Prostate gland (tissue), 2 donors: ENCODE results near the gene NUDT5.

Experiments
- CTCF ChIP-seq, 4 experiments: fragments of 200-600 bp in 2 of 4; fragments of 450-650 bp in 2 of 4; sonication (generic) in 2 of 4; IDR thresholded peaks; 1 replicate in 3 of 4; 2 replicates in 1 of 4; pipeline ENCODE4 v1.5.1; 2016 to 2019; ENCODE audit warnings: antibody characterized with exemption in 4 of 4, mild to moderate bottlenecking in 2 of 4, moderate library complexity in 2 of 4
- POLR2A ChIP-seq: fragments of 450-650 bp; IDR thresholded peaks from one replicate; pipeline ENCODE4 v1.6.1; 2016; ENCODE audit warnings: antibody characterized with exemption, mild to moderate bottlenecking
- POLR2AphosphoS5 ChIP-seq: sonication (generic); formaldehyde crosslinking; IDR thresholded peaks from one replicate; pipeline ENCODE4 v1.6.1; 2017; ENCODE audit warnings: antibody characterized with exemption

DNA sequence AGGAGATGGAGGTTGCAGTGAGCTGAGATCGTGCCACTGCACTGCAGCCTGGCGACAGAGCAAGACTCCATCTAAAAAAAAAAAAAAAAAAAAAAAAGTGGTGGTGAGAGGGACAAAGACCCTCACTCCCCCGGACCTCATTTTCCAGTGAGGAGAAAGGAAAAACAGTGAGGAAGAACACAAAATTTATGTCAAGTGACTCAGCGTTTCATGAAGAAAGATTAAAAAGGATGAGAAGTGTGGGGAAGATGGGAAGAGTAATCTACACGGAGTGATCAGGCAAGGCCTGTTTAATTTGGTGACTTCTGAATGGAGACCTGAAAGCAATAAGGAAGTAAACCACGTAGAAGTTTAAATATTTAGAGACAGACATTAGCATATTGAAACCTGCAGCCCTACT lies 7.0 kb downstream of the NUDT5 start:
- no peak for TF ChIP-seq POLR2A
- TF ChIP-seq CTCF (IDR thresholded peaks at IDR 0.05) = no peak
- no peak for TF ChIP-seq POLR2AphosphoS5
